Measurements from ENCODE around the gene AUH.

The AUH gene

DNA sequence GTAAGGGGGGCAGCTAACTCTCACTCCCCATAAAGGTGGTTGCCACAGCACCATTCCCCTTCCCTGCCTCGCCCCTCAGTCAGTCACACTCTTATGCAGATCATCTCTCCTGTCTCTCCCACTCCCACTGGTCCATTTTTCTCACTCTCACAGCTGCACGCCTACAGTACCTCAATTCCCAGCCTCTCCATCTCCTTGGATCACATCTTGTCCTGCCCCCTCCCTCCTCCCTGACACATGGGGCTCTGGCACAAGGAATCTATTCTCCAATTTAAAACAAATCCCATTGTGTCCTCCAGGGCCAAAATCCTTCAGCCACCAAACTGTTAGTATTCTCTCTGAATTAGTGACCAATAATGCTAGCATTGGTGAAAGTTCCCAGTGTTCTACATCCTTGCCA, 114.4 kb downstream of the AUH start:
- no peak for DNase-seq (ENCODE audit: low read depth)

DNA sequence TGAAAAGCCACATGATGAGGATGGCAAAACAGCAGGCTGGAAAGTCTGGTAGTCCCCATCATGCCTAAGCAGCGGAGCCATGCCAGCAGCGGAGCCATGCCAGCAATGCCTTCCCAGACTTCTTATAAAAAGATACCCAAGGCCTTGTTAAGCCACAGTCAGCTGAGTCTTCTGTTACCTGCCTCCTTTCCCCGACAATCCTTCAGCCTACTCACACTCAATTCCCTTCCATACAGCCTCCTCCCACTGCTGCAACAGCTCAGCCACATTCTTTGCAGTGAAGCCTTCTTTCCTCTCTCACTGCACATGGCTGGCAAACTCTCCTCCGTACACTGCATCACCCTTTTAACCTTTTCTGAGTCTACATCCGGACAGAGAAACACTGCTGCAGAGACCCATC, 114.9 kb downstream of the AUH start:
- no peak for DNase-seq (ENCODE audit: low read depth)

DNA sequence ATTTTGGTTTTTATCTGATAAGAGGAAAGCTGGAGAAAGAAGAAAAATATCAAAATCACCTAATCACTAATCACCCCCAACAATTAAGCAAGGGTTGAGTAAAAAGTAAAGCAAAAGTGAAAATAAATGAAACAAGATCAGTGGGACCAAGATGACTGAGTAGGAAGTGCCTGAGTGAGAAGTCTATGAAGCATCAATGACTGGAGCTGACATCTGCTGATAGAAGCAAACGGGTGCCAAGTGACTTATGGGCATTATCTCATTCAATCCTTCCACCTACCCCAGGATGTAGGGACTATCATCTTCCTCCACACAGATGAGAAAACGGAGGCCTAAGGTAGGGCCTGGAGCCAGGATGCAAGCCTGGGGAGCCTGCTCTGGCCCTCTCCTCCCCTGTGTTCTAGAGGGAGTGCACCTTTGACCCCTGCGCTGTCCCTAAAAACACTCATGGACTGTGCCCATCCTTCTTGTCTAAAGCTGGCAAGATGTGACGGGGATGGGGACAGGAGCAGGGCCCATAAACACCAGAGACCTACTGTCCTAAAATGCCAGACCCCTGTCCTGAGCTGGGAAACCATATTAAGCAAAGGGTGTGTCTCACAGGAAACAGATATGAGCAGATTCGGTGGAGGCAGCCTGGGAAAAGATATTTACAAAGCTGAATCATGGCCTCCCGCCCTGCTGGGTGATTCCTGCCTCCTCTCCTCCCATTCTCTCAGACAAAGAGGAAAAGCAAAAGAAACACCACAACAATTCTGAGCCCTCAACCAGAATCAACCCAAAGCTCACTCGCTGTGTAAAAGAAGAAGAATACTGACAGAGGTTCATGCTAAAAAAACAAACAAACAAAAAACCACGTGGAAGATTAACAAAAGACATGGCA, 116.0 kb downstream of the AUH start:
- DNase-seq (ENCODE audit: low read depth), result no peak

DNA sequence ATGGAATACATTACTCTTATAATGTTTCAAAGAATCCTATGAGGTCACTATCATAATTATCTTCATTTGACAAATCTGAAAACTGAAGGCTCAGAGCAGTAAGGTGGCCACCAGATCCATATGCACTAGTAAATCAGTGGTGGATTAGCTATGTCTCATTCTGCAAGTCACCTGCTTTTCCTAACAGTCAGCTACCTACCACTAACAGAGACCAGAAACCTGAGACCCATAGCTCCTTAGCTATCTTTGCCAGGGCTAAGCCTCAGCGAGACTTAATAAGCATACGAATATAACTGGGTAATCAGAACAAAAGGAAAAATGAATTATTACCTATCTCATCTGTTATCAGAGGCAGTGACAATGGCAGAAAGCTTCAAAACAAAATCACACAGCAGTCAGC, 118.7 kb downstream of the AUH start:
- no peak for DNase-seq (ENCODE audit: low read depth)

DNA sequence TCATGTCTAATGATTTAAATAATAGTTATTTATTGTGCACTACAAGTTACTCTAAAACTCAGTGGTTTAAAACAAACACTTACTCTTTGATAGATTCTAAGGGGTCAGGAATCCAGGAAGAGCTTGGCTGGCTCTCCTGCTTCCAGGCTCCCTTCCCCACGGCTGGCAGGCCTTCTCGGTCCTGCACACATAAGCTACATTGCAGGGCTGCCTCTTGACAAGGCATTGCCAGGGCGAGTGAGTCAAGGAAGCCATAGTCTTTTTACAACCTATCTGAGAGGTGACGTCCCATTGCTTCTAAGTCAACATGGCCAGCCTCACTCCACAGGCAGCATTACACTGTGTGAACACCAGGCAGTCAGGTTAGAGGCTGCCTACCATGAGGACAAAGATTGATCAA, 119.8 kb downstream of the AUH start:
- DNase-seq (ENCODE audit: low read depth), result no peak

DNA sequence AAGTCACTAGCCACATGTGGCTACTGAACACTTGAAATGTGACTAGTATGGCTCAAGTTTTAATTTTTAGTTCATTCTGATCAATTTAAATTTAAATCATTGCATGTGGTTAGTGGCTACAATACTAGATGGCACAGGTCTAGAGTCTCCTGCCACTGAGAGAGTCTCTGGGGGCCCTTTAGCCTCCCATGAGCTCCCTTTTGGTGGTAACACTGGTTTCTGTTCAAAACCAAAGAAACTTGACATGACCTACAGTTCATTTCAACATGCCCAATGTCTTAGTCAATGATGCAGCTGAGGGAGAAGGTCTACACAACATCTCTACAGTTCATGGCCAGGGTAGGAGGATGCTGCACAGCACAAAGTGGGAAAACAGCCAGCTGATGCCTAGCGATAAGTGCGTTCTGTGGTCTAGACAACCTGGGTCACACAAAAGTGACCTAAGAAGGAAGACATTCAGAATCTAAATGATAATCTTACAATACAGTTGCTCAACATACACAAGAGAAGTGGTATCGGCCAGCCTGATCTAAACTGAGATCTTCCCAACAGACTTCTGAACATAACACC, 121.0 kb downstream of the AUH start:
- DNase-seq (ENCODE audit: low read depth), result no peak

DNA sequence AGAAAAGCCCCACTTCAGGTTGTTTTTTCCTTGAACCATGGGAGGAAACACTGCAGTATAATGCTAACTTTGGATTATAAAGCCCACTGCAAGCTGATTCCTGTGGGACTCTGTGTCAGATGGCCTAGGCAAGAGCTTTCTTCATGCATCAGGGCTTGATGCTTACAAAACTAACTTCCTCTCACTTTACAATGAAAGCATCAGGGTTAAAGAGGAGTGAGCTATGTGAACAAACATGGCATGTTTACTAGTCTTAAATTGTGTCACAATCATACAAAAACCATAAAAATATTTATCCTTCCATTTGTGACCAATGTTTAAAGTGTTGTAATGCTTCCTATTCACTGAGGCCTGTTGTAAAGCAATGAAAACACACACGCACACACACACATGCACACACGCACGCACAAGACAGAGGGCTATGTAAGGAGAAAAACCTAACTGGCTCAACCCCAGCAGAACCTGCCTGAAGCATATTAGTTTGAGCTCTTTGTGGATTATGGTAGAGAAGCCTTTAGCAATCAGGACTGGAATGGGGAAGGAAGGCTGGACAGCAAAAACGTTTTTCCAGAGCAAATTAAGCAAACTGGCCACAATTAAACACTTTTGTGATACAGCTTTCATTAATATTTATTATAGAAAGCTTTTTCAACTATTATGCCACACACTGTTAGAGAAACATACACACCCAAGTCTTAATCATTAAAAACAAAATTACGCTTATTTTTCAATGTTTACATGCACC, 122.2 kb downstream of the AUH start:
- DNase-seq (ENCODE audit: low read depth), result no peak

DNA sequence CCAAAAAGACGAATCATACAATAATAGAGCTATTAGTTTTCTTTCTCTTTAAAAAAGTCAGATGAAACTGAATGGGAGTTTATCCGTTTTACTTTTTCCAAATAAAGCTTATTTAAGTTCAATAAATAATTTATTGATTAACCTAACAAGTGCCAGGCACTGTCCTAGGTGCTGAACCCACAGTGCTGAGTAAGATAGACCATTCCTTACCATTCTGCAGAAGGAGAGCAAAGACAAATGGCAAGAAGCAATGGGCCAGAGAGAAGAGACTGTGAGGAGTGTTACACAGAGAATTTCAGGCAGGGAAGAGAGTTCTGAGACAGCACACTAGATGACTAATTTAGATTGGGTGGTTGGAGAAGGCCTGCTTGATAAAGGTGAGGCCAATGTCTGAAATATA, 127.2 kb downstream of the AUH start:
- no peak for DNase-seq (ENCODE audit: low read depth)

DNA sequence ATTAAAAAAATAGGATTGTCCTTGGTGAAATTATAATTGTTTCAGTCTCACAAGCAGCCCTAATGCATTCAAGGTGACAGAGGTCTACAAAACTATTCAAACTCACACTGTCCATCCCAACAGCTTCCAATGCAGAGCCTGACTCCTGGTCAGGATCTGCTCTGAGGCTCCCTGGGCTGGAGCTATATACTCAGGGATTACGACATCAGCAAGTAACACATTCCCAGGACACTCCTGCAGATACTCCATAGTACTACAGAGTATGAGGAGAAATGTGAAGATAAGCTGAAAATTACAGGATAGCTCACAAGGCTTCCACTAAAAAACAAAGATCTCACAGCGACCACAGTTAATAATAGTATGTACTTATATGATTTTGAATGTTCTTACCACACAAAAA, 130.1 kb downstream of the AUH start:
- no peak for DNase-seq (ENCODE audit: low read depth)

DNA sequence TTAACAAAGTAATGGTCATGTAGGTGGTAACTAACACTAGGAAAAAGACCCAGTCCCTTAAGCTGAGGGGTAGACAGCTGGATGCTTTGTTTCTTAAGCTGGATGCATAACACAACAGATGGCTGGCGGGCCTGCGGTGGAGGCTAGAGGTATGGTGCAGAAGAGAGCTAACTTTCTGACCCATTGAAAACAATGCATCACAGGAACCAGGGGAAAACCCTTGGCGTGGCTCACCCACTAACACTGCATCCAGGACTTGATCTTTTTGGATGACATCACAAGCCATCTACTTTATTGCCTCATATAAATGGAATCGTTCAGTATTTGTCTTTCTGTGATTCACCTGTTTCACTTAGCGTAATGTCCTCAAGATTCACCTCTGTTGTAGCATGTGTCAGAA, 138.7 kb downstream of the AUH start:
- DNase-seq (ENCODE audit: low read depth), result no peak

DNA sequence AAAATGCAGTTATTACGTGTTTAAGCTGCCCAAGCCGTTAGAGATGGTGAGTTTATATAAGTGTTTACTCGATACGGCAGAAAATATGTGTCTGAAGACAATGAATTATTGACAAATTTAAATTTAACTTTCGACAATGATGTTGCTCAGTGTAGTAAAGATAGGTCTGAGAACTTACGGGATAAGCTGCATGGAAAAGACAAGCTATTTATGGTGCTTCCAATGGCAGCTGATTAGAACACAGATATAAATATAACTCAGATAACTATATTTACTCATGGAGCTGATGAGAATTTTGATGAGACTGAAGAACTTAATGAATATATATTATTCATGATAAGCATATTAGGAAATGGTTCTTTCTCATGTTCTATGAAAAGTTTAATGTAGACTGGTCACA, 139.3 kb downstream of the AUH start:
- no peak for DNase-seq (ENCODE audit: low read depth)

DNA sequence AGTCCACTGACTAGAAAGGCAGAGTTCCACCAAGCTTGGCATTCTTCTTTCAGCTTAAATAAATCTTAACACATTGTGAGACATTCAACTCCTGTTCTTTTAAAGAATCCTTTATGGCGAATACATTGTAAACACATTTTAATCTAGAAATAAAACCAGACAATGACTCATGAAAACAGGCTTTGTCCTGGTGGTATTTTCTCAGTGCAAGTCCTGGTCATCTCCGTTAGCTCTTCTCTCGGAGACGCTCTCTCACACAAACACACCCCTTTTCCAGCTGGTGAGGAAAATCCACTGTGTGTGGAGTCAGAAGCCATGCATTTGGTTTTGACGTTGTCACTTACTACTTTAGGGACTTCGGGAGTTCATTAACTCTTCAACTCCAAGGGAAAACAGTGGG, 140.4 kb downstream of the AUH start:
- no peak for DNase-seq (ENCODE audit: low read depth)

DNA sequence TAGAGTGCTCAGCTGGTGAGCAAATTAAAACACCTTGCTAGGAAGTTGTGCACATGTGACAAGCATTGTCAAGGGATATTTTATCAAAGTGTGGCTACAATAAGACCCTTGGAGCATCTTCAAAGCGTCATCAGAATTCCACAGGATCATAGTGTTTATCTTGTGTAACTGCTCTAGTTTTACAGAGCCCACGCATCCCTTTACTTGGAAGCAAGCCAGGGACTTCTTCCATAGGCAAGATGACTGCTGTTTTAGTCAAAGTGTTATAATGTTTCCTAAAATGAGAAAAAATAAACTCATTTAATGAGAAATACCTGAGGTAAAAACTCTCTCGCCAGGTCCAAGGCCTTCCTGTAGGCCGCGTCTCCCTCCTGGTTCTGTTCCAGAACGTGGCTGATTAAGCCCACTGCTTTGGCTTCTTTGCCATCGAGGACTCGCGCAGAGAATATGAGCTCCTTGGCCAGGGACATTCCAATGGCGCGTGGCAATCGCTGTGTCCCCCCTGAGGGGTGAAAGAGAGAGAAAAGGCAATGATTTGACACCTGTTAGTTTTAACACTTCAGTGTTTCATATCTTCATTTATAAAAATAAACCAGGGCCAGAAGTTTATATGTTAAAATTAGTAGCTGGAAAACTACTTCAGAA, 141.1 kb downstream of the AUH start:
- DNase-seq (ENCODE audit: low read depth), result no peak

DNA sequence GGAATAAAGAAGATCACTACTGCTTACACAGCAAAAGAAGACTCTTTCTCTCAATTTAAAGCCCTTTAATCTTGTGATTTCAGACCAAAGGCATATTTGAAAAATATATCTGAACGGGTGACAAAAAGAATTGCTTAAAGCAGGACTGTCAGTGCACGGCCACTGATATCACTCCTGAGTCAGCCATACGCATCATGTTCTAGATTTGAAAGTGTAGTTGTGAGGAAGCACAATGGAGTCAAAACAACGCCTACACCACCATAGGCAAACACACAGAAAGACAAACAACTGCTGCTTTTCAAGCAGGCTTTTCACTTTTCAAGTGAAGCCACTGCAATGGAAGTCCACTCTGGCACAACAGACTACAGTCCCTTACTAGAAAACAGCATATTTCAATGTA, 141.7 kb downstream of the AUH start:
- DNase-seq (ENCODE audit: low read depth), result no peak

DNA sequence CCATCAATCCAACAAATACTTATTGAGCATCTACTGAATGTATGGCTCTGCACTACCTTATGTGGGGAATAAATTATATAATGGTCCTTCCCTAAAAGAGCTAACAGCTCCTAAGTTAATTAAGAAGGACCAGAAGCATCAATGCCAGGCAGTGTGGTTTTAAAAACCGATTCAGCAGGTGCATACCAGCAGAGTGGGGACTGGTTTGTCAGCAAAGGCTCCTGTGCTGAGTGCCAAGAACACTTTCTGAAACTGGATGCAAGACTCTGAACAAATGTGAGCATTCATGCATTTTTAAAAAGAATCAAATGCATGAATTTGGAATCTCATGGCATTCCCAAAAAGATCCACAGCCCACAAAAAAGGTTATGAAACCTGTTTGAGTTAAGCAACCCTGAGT, 142.2 kb downstream of the AUH start:
- no peak for DNase-seq (ENCODE audit: low read depth)

DNA sequence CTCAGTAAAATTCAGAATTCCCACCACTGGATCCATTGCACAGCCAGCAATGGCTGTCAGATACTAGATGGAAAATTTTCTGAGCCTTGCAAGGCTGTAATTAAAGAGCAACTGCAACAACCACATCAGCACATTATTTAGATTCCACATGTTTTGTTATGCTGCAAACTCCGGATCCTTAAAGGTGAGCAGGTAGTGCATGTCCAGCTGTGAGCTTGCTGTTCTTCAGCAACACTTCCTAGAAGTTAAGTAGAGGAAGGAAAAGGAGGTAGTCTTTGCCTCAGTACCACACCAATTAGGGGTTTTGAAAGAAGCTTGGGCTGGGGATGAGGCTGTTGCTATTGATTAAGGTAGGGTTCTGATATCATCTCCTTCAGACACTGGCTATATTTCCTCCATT, 144.3 kb downstream of the AUH start:
- no peak for DNase-seq (ENCODE audit: low read depth)

DNA sequence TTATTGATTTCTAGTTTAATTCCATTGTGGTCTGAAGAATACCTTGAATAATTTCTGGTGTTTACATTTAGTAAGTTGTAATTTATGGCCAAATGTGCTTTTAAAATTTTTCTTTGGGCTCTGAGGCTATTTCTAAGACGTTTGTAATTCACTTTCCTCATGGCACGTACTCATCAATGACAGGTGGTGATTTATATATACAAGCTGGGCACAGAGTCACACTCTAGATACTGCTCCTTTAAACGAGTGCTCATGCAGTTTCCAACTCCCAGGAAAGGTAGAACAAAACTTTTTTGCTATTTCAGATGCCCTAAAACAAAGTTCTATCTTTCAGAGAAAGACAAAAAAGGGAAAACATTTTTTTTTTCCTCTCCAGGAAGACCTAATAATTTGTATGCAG, 146.9 kb downstream of the AUH start:
- no peak for DNase-seq (ENCODE audit: low read depth)

DNA sequence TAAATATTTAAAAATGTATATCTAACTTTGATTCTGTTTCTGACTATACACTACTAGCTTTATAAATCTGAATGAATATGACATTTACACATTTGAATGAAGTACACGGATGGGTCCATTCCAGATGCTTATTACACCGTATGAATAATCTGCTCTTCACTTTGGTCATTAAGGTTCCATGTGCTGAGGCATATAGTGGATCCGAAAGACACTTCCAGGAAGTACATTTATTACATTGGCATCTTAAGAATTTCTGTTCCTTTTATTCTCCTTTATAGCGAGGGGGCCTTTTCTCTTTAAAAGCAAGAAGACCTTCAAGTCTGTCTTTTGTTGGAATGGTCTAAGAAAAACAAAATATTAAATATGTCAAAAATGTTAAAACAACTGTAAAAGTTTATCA, 147.6 kb downstream of the AUH start:
- no peak for DNase-seq (ENCODE audit: low read depth)

DNA sequence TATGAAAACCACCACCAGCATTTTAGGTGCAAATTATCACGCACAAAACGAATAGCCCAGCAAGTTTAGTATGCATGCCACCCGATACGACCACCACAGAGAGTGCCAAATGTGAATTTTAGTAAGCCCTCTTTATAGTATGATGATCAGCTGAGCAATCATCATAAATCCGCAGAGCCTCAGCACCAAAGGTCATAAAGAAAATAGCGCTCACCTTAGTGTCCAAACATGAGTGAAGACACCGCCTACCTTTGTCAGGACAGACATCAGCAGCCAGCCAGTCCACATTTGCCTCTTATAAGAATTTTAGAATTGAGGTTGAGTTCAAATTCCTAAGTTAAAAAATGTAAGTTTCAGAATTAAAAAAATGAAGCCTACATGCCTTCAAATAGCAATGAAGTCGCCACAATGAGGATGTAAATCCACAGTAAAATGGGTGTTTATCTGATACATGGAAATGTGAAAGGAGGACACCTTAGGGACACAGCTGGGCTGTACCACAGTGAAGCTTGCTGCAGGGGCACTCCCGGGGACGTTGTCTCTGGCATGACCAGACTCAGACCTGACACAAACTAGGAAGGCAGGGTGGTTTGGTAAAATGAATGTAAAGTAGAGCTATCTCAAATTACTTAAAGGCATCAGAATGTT, 149.0 kb downstream of the AUH start:
- DNase-seq (ENCODE audit: low read depth), result no peak

DNA sequence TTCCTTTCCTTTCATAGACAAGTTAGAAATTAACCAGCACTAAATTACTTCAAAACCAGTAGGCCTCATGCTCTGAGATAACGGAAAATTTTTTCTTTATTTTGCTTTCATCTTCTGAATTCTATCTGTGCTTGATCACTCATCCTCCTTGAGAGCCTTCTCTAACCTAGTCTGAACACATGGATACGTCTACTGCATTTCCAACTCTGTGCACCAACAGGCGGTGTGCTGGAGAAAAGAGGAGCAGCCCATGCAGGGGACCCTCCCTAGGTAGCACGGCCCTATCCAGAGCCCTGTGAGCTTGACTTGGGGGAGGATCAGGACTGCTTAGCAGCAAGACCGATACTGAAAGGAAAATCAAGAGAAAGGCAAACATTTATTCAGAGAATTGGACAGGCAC, 149.8 kb downstream of the AUH start:
- DNase-seq (ENCODE audit: low read depth), result no peak

DNA sequence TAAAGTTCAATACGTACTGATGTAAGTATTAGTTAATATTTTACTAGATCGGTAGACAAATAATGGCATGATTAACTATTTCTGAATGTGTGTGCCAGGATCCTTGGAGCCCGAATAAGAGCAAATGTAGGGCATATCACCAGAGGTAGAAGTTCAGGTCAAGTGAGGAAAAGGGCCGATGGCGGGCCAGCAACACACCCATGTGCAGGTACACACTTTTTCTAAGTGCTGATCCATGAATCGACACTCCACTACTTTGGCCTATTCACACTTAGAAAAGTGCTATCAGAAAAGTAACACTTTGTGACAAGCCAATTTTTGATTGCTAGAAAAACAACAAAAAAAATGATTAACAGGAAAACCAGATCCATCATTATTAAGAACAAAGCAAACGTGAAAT, 150.3 kb downstream of the AUH start:
- DNase-seq (ENCODE audit: low read depth), result no peak

DNA sequence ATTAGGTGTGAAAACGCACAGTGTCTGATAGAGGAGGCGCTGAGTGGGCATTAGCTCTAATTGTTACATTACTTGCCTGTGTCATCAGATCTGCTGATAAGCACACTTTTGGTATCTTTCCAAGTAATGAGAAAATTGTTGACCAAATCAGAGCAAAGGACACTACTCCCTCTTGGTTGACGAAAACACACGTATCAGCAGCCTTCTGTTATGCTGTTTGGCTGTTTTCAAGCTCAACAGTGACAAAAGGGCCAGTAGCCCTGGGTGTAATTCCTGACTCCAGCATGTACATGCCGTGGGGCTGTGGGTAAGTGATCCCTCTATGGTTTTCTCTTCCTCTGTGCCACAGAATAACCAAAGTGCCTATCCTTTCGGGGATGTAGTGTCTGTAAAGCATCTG, 151.4 kb downstream of the AUH start:
- DNase-seq (ENCODE audit: low read depth), result no peak

Measured in T follicular helper cell (primary cell).